ENCODE measurements around the gene CHST8.

- TF ChIP-seq CTCF (conservative IDR thresholded peaks at IDR 0.05; ENCODE audit: low read length) (no peak), EZH2phosphoT487 (IDR thresholded peaks at IDR 0.05; ENCODE audit: borderline replicate concordance) (no peak)
Observed at GRCh38 chr19:33788676-33789075, 166.9 kb downstream of the CHST8 start.

Data from Loucy (cell line).